HG02852 (cell line): ENCODE data around the gene DRGX.

Source experiments
- ATAC-seq: cut with Tn5 transposase; IDR thresholded peaks from one replicate; pipeline ENCODE4 v1.9.1; 2021; ENCODE audit warnings: mild to moderate bottlenecking, moderate library complexity; ENCODE audit not compliant: unreplicated experiment

DRGX gene

GRCh38 chr10:49395741-49396665, at the start of gene DRGX:
TSS of gene DRGX (minus strand) at chr10:49396089. CDS start at chr10:49395440, 649 bp downstream.
- no peak for ATAC-seq

GRCh38 chr10:49444349-49444748, 48.5 kb upstream of the DRGX start:
- no peak for ATAC-seq

GRCh38 chr10:49442863-49443262, 47.0 kb upstream of the DRGX start:
- no peak for ATAC-seq

GRCh38 chr10:49441488-49442476, 45.9 kb upstream of the DRGX start:
- no peak for ATAC-seq

GRCh38 chr10:49435225-49435624, 39.3 kb upstream of the DRGX start:
- no peak for ATAC-seq

DNA sequence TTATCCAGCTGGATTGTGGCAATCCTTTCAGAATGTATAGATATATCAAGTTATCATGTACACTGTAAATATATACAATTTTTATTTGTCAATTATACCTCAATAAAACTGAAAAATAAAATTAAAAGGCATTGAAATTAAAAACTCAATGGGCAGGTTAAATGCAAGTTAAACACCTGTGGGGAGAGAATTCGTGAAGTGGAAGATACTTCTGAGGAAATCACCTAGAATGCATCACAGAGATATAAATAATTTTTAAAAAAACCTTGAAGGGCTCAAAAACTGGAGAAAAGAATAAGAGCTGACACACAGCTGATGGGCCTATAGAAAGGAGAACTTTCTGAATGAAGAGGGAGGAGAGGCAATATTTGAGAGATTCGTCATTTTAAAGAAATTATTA, 37.2 kb upstream of the DRGX start:
- no peak for ATAC-seq

DNA sequence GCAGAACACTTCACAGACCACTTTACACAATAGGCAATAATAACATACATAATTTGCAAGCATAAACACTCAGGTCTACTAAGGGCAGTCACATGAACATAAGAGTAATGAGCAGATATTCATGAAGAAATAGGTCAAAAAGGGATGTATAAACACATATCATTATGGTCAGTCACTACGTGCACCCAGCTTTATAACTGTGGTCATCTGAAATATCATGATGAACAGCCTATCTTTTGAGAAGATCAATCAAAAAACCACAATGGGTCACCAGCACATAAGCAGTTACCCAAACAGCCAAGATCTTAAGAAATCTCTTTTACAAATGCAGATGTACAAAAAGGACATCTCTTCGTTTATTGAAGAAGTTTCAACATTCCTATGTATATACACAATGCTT, 35.5 kb upstream of the DRGX start:
- no peak for ATAC-seq

DNA sequence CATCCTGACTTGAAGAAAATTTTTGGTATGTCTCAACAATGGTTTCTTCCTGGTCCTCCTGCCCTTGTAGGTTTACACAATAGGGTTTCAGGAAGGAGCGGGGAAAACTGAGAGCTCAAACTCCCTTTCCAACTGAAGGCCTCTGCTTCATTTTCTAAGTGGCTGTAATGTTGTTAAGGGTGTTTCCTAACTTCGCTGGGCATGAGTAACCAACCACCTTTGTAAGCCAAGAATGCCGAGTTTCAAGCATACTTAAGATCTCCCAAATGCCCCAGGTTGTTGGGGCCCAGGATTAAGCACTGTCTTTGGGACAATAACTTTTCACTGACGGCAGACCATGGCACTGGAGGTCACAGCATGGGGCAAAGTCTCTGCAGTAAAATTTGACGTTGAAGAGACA, 33.6 kb upstream of the DRGX start:
- no peak for ATAC-seq

DNA sequence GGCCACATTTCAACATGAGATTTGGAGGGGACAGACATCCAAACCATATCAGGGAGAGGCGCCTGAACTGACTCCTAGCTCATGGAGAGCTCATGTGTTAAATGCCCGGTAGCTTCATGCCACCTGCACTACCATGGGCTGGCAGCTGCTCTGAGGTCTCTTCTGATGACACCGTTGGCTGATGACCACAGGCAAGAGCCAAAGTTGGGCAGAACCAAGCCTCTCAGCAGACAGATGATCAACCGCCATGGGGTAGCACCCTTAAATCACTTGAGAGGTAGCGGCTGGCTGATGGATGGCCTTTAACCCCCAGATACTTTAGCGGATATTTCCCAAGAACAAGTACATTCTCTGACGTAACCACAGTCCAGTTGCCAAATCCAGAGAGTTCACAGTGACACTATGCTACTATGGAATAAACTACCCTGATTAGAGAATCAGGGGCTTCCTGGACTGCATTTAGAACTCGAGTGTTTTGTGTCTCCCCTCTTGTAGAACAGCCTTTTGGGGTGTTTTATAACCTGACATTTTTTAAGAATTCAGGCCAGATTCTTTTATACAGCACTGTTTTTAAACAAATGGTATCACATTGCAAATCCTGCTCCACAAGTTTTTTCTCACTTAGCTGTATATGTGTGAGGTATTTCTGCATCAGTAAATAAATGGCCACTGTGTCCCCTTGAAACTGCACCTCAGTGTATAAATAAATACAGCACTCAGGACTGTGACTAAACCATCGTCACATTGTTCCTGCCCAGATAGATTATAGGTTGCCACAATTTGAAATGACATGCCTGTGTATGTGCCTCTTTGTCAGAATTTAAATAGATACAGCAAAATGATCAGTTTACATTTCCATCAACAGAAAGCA, 30.8 kb upstream of the DRGX start:
- ATAC-seq, result no peak

- no peak for ATAC-seq
Observed at GRCh38 chr10:49419005-49419404, 23.1 kb upstream of the DRGX start.

- ATAC-seq, result no peak
Observed at GRCh38 chr10:49418328-49418727, 22.4 kb upstream of the DRGX start.

- no peak for ATAC-seq
Observed at GRCh38 chr10:49418053-49418326, 22.1 kb upstream of the DRGX start.

GRCh38 chr10:49417311-49418052, 21.6 kb upstream of the DRGX start:
- ATAC-seq, result no peak

DNA sequence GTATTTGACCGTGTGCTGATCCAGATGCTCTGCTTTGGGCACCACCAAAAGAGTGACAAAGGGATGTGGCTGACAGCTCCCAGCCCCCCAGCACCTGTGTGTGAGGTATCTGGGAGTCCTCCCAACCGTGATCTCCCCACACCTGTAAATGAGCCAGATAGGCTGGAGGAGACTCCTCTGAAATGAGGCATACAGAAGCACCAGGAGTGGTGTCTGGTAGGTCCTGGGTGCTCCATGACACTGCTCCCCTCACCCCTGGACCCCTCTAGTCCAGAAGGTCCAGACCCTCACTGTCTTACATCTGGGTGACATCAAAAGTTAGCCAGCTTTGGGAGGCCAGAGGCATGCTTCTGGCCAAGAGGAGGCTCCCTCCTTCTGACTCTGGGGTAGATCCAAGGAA, 20.0 kb upstream of the DRGX start:
- ATAC-seq, result no peak

DNA sequence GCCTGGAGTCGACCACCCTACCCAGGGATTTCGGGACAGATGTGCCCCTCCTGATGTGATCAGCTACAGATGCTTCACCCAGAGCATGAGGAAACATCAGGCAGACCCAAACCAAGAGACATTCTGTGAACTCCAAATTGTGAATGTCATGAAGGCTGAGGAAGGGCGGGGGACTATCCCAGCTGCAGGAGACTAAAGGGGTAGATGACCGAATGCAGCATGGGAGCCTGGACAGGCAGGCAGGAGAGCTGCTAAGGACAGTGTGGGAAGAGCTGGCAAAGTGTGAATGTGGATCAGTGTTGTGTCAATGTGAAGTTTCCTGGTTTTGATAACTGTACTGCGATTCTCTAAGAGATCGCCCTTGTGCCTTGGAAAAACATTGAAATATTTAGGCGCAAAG, 19.2 kb upstream of the DRGX start:
- ATAC-seq, result no peak

GRCh38 chr10:49414496-49414895, 18.6 kb upstream of the DRGX start:
- no peak for ATAC-seq

DNA sequence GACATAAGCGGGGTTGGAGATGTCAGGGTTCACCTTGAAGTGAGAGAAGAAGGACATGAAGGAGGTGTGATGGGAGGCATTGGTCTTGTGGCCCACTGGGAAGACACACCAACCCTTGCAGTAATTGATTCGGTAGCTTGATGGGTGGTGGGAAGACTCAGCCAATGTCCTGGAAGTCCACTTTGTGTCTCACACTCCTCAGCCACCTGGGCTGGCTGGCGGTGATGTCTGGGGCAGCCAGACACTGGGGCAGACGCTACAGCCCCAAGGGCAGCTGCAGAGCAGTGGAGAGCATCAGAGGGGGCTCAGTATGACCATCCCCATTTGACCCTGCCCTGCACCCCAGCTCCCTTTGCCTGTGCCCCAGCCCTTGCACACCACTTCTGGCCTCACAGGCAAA, 16.7 kb upstream of the DRGX start:
- ATAC-seq, result no peak

GRCh38 chr10:49410365-49411074, 14.6 kb upstream of the DRGX start:
- ATAC-seq, result no peak

DNA sequence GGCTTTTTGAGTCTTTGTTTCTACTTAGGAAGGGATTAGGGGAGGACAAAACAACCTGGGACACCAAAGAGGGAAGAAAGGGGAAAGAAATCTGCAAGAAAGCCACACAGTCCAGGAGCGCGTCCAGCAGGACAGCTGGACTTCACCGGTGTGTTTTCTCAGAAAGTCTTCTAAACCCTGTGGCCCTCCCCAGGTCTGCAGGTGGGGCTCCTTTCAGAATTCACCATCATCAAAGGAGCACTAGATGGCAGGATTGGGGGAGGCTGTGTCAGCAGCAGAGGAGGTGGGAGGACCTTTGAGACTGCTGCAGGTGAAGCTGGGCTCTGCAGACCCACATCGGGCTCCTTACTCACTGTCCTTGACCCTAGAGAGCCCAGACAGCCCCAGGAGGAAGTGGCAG, 13.9 kb upstream of the DRGX start:
- no peak for ATAC-seq
